SJCRH30 (cell line): Measurements from ENCODE around the gene SPG11. TPM values are rescaled to one million over a fixed set of nuclear protein-coding genes. Genes with fewer than 3 reads are reported as not detected.
"Not testable (repeated sequence)": the region's sequence is repeated elsewhere in the genome, so short reads cannot be mapped to it uniquely, and the experiment has no call there.

ENCODE experiments used
- DNase-seq, 2 experiments: peaks; one replicate each; pipeline ENCODE4 v3.0.0-alpha.2; 2015 to 2020
- H3K27ac ChIP-seq: fragments of 250-450 bp; sonication (Bioruptor Pico); 2 replicates; pipeline ENCODE4 v1.5.1; 2020; ENCODE audit warnings: mild to moderate bottlenecking, moderate library complexity
- H3K27me3 ChIP-seq: fragments of 250-450 bp; sonication (Bioruptor Pico); 2 replicates; pipeline ENCODE4 v1.5.1; 2020; ENCODE audit warnings: mild to moderate bottlenecking, moderate library complexity
- H3K36me3 ChIP-seq: fragments of 250-450 bp; sonication (Bioruptor Pico); 2 replicates; pipeline ENCODE4 v1.5.1; 2020; ENCODE audit warnings: mild to moderate bottlenecking, moderate library complexity
- H3K4me1 ChIP-seq: fragments of 250-450 bp; sonication (Bioruptor Pico); 2 replicates; pipeline ENCODE4 v1.5.1; 2020; ENCODE audit warnings: mild to moderate bottlenecking, moderate library complexity
- H3K4me3 ChIP-seq: fragments of 250-450 bp; sonication (Bioruptor Pico); 2 replicates; pipeline ENCODE4 v1.5.1; 2020; ENCODE audit warnings: mild to moderate bottlenecking, moderate library complexity
- H3K9me3 ChIP-seq: fragments of 250-450 bp; sonication (Bioruptor Pico); replicated peaks from 2 replicates; pipeline ENCODE4 v1.5.1; 2020; ENCODE audit warnings: mild to moderate bottlenecking, moderate library complexity
- total RNA-seq: library from RNA; depleted of rRNA; stranded (reverse); fragments of >200 nt; shearing (Covaris generic); gene quantifications from 2 replicates; pipeline ENCODE4 v1.2.3, GENCODE V29; 2014; rRNA removed

SPG11 gene
- total RNA-seq = 29.3 and 41.2 TPM in 2 replicates

DNA sequence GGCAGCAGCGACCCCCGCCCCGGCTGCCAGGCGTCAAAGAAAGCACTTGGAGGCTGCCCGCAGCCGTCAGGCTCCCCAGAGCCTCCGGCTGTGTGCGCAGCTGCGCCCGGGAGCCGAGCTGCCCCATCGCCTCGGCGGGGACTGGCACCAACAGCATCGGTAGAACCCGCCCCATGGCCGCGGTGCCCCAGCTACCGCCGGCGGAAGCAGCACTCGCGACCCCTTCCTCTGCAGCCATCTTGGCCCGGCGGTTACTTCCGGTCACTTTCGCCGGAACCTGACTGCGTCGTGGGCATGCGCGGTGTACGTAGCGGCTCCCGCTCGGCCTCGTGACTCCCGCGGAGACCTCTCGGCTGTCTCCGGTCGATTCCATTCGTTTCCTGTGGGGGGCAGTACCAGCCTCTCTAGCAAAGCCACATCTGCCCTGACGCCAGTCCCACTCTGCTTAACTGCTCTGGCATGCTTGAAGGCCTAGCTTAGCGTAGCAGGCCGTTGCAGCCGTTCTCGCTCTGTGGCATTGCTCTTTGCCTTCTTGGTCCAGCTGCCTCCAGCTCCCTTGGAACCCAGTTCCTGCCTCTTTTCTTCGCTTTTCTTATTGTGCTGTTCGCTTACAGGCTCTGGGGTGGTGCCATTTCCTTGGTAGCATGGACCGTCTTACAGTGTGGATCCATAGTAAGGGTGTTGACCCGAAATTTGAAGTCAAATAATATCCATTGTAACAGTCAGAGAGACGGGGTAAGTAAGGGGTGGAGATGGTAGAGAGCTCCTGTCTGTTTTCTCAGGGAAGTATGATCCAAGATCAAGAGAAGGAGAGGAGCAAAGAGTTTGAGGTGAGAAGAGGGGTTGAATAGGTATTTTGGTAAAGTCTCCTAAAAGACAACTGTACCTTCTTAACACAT is at the start of gene SPG11:
Gene SPG11 (minus strand): TSS at position 253 of the 899 bp plus-strand sequence. CDS start 15 bp downstream, at position 238.
- Histone ChIP-seq H3K27ac (peak within 1 kb of the TSS; percentile 88), H3K4me3 (peak within 1 kb of the TSS; percentile 89), H3K27me3 (no peaks in the 10 kb centered on the region; the same call in 1 of the 2 replicates), H3K9me3 (no peaks in the 10 kb centered on the region), H3K4me1 (peaks cover 3% of the 10 kb centered on the region), H3K36me3 (peaks cover 7% of the 10 kb centered on the region; the same call in 1 of the 2 replicates)
- DNase-seq = peak; percentile 99

DNA sequence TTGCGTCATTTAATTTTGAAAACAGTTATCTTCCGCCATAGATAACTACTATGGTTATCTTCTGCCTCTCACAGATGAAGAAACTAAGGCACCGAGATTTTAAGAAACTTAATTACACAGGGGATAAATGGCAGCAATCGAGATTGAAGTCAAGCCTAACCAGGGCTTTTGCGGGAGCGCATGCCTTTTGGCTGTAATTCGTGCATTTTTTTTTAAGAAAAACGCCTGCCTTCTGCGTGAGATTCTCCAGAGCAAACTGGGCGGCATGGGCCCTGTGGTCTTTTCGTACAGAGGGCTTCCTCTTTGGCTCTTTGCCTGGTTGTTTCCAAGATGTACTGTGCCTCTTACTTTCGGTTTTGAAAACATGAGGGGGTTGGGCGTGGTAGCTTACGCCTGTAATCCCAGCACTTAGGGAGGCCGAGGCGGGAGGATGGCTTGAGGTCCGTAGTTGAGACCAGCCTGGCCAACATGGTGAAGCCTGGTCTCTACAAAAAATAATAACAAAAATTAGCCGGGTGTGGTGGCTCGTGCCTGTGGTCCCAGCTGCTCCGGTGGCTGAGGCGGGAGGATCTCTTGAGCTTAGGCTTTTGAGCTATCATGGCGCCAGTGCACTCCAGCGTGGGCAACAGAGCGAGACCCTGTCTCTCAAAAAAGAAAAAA is 49.0 kb upstream of the SPG11 start:
- peak overlapping the region; percentile 79 for H3K27ac ChIP-seq
- peaks cover 26% of the 10 kb centered on the region for H3K36me3 ChIP-seq
- H3K27me3 ChIP-seq = no peaks in the 10 kb centered on the region
- no peaks in the 10 kb centered on the region for H3K9me3 ChIP-seq
- DNase-seq = peak; percentile 66 to 77
- H3K4me3 ChIP-seq = peak overlapping the region; percentile 87
- H3K4me1 ChIP-seq = 0 out of 2 replicates have a peak, but pooled peaks cover 6% of the 10 kb centered on the region

- H3K9me3 ChIP-seq = no peaks in the 10 kb centered on the region
- H3K4me1 ChIP-seq = 0 out of 2 replicates have a peak, but pooled peaks cover 6% of the 10 kb centered on the region
- DNase-seq = peak; percentile 58 to 60
- H3K36me3 ChIP-seq = peaks cover 20% of the 10 kb centered on the region
- H3K4me3 ChIP-seq = peak overlapping the region; percentile 87
- peak overlapping the region; percentile 79 for H3K27ac ChIP-seq
- H3K27me3 ChIP-seq = no peaks in the 10 kb centered on the region
Observed at GRCh38 chr15:44711743-44712345, 48.4 kb upstream of the SPG11 start.

DNA sequence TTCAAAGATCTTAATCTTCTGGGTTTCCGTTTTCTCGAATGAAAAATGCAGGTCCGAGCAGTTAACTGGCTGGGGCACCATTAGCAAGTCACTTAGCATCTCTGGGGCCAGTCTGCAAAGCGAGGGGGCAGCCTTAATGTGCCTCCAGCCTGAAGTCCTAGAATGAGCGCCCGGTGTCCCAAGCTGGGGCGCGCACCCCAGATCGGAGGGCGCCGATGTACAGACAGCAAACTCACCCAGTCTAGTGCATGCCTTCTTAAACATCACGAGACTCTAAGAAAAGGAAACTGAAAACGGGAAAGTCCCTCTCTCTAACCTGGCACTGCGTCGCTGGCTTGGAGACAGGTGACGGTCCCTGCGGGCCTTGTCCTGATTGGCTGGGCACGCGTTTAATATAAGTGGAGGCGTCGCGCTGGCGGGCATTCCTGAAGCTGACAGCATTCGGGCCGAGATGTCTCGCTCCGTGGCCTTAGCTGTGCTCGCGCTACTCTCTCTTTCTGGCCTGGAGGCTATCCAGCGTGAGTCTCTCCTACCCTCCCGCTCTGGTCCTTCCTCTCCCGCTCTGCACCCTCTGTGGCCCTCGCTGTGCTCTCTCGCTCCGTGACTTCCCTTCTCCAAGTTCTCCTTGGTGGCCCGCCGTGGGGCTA is 47.8 kb upstream of the SPG11 start, which contains the start of the genes B2M and PATL2:
Gene B2M (plus strand): TSS at position 422 of the 647 bp plus-strand sequence. CDS start 30 bp downstream, at position 452.
Gene PATL2 (minus strand): TSS at position 228 of the 647 bp plus-strand sequence. CDS start 34,833 bp downstream, outside the sequence.
- Histone ChIP-seq H3K4me1 (0 out of 2 replicates have a peak, but pooled peaks cover 6% of the 10 kb centered on the region), H3K27me3 (no peaks in the 10 kb centered on the region), H3K27ac (peak within 1 kb of the TSS; percentile 79), H3K4me3 (peak within 1 kb of the TSS; percentile 87), H3K9me3 (no peaks in the 10 kb centered on the region), H3K36me3 (peaks cover 13% of the 10 kb centered on the region)
- peak; percentile 95 to 98 for DNase-seq

DNA sequence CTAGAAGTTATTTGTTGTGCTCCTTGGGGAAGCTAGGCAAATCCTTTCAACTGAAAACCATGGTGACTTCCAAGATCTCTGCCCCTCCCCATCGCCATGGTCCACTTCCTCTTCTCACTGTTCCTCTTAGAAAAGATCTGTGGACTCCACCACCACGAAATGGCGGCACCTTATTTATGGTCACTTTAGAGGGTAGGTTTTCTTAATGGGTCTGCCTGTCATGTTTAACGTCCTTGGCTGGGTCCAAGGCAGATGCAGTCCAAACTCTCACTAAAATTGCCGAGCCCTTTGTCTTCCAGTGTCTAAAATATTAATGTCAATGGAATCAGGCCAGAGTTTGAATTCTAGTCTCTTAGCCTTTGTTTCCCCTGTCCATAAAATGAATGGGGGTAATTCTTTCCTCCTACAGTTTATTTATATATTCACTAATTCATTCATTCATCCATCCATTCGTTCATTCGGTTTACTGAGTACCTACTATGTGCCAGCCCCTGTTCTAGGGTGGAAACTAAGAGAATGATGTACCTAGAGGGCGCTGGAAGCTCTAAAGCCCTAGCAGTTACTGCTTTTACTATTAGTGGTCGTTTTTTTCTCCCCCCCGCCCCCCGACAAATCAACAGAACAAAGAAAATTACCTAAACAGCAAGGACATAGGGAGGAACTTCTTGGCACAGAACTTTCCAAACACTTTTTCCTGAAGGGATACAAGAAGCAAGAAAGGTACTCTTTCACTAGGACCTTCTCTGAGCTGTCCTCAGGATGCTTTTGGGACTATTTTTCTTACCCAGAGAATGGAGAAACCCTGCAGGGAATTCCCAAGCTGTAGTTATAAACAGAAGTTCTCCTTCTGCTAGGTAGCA is 47.0 kb upstream of the SPG11 start:
- Histone ChIP-seq H3K9me3 (no peaks in the 10 kb centered on the region), H3K36me3 (peaks cover 6% of the 10 kb centered on the region), H3K4me3 (peak overlapping the region; percentile 87), H3K27me3 (no peaks in the 10 kb centered on the region), H3K27ac (peak overlapping the region; percentile 79; the same call in 1 of the 2 replicates), H3K4me1 (peaks cover 6% of the 10 kb centered on the region; the same call in 1 of the 2 replicates)
- DNase-seq = no peak

DNA sequence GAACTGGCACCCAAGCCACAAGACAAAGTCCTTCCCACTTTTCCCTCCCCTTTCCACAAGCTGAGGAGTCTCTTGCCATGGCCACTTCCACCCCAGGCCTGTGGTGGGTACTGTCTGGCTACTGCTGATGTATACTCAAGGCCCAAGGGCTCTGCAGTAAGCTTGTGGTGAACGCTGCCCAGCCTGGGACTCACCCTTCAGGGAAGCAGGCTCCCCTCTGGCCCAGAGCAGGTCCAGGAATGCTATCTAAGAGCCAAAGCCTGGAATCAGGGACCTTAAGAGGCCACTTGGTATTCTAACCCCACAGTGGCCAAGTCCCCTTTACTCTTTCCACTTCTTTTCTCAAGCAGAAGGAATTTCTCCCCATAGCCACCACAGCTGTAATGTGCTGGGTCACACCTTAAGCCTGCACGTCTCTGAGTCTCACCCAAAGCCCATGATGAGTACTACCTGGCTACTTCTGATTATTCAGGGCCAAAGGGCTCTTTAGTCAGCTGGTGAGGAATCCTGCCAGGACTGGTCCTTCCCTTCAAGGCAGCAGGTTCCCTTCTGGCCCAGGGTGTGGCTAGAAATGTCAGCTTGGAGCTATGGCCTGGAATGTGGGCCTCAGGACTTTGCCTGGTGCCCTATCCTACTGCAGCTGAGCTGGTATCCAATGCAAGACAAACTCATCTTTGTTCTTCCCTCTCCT is 43.6 kb upstream of the SPG11 start:
- DNase-seq = no peak
- Histone ChIP-seq H3K4me1 (no peaks in the 10 kb centered on the region; the same call in 1 of the 2 replicates), H3K9me3 (no peaks in the 10 kb centered on the region; the same call in 1 of the 2 replicates), H3K27ac (no peak overlapping the region), H3K4me3 (no peak overlapping the region), H3K36me3 (no peaks in the 10 kb centered on the region), H3K27me3 (no peaks in the 10 kb centered on the region)

GRCh38 chr15:44706401-44706800 is 42.9 kb upstream of the SPG11 start:
- peak in 1 of 2 experiments; percentile 22 for DNase-seq
- no peak overlapping the region for H3K27ac ChIP-seq
- H3K27me3 ChIP-seq = no peaks in the 10 kb centered on the region
- no peaks in the 10 kb centered on the region; the same call in 1 of the 2 replicates for H3K4me1 ChIP-seq
- no peak overlapping the region for H3K4me3 ChIP-seq
- no peaks in the 10 kb centered on the region; the same call in 1 of the 2 replicates for H3K9me3 ChIP-seq
- H3K36me3 ChIP-seq = no peaks in the 10 kb centered on the region

DNA sequence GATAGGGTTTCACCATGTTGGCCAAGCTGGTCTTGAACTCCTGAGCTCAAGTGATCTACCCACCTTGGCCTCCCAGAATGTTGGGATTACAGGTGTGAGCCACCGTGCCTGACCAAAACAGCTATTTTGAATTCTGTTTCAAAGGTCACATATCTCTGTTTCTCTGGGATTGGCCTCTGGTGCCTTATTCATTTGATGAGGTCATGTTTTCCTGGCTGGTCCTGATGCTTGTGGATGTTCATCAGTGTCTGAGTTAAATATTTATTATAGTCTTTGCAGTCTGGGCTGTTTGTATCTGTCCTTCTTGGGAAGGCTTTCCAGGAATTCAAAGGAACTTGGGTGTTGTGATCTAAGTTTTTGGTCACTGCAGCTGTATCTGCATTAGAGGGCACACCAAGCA is 42.5 kb upstream of the SPG11 start:
- DNase-seq = no peak
- Histone ChIP-seq H3K4me1 (no peaks in the 10 kb centered on the region; the same call in 1 of the 2 replicates), H3K4me3 (no peak overlapping the region), H3K27ac (no peak overlapping the region), H3K9me3 (no peaks in the 10 kb centered on the region; the same call in 1 of the 2 replicates), H3K27me3 (no peaks in the 10 kb centered on the region), H3K36me3 (no peaks in the 10 kb centered on the region)

- not testable (repeated sequence) for H3K27ac ChIP-seq, DNase-seq, H3K9me3 ChIP-seq, H3K27me3 ChIP-seq, H3K4me1 ChIP-seq, H3K36me3 ChIP-seq, H3K4me3 ChIP-seq
Observed at GRCh38 chr15:44700676-44701075, 37.2 kb upstream of the SPG11 start.

GRCh38 chr15:44698641-44699040 is 35.2 kb upstream of the SPG11 start:
- Histone ChIP-seq H3K27ac (no peak overlapping the region), H3K27me3 (0 out of 2 replicates have a peak, but pooled peaks cover 3% of the 10 kb centered on the region), H3K4me1 (no peaks in the 10 kb centered on the region), H3K36me3 (no peaks in the 10 kb centered on the region), H3K9me3 (peaks cover 2% of the 10 kb centered on the region; the same call in 1 of the 2 replicates), H3K4me3 (no peak overlapping the region)
- DNase-seq = no peak

DNA sequence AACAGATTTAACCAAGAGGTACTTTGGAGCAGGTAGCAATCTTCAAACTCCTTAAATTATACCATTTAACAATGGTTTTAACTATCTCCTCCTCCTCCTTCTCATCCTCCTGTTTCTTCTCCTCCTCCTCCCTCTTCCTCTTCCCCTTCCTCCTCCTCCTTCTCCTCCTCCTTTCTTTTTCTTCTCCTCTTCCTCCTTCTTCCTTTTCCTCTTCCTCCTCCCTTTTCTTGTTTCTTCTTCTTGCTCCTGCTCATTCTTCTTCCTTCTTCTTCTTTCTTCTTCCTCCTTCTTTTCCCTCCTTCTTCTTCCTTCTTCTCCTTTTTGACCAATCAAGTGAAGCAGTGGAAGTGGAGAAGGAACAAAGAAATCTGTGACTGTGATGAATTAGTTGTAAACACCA is 33.6 kb upstream of the SPG11 start:
- Histone ChIP-seq H3K27me3 (peaks cover 9% of the 10 kb centered on the region; the same call in 1 of the 2 replicates), H3K4me3 (no peak overlapping the region), H3K4me1 (no peaks in the 10 kb centered on the region), H3K9me3 (peaks cover 2% of the 10 kb centered on the region; the same call in 1 of the 2 replicates), H3K27ac (no peak overlapping the region), H3K36me3 (no peaks in the 10 kb centered on the region)
- DNase-seq = no peak

DNA sequence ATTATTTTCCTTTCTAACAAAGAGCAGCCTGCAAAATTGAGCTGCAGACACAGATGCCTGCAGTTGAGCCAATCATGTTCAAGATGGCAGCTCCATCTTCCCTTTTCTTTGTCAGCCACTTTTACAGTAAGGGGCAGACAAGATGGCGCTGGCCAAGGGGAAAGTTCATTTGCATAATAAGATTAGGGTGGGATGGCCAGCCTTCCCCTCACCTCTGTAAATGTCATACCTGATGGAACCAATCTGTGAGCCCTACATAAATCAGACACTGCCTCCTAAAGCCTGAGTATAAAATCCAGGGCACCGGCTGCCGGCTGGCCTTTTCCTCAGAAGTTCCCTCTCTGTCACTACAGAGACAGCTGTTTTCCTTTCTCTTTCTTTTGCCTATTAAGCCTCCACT is 31.8 kb upstream of the SPG11 start:
- H3K4me1 ChIP-seq = no peaks in the 10 kb centered on the region
- 0 out of 2 replicates have a peak, but pooled peaks cover 2% of the 10 kb centered on the region for H3K9me3 ChIP-seq
- H3K27ac ChIP-seq = no peak overlapping the region
- H3K27me3 ChIP-seq = peaks cover 11% of the 10 kb centered on the region; the same call in 1 of the 2 replicates
- H3K4me3 ChIP-seq = peak overlapping the region; percentile 30
- H3K36me3 ChIP-seq = no peaks in the 10 kb centered on the region
- DNase-seq = peak in 1 of 2 experiments; percentile 24
